Chondrocyte (in vitro differentiated cells): ENCODE results near the gene ASMTL. TPM values are rescaled to one million over a fixed set of nuclear protein-coding genes. Genes with fewer than 3 reads are reported as not detected.
A peak's percentile ranks its signal among the peaks of the same experiment; 100 is the strongest.
"Not testable (repeated sequence)": the region's sequence is repeated elsewhere in the genome, so short reads cannot be mapped to it uniquely, and the experiment has no call there.

Experiments used
- DNase-seq: peaks from one replicate; pipeline ENCODE4 v3.0.0; 2021; ENCODE audit warnings: mixed read lengths, low spot score
- H3K27ac Mint-ChIP-seq: one replicate; pipeline ENCODE4 v1.8.0; 2021; ENCODE audit warnings: mild to moderate bottlenecking, moderate library complexity, mixed read lengths; ENCODE audit not compliant: unreplicated experiment
- H3K27me3 Mint-ChIP-seq: 2 replicates; pipeline ENCODE4 v1.8.0; 2021; ENCODE audit warnings: low read depth, mixed read lengths
- H3K36me3 Mint-ChIP-seq: 2 replicates; pipeline ENCODE4 v1.8.0; 2021; ENCODE audit warnings: low read depth, mixed read lengths
- H3K4me1 Mint-ChIP-seq: 2 replicates; pipeline ENCODE4 v1.8.0; 2021; ENCODE audit warnings: low read depth, mild to moderate bottlenecking, mixed read lengths
- H3K4me3 Mint-ChIP-seq: one replicate; pipeline ENCODE4 v1.8.0; 2021; ENCODE audit warnings: mild to moderate bottlenecking, moderate library complexity, mixed read lengths; ENCODE audit not compliant: unreplicated experiment
- H3K9me3 Mint-ChIP-seq: 2 replicates; pipeline ENCODE4 v1.8.0; 2021; ENCODE audit warnings: low read depth, mixed read lengths
- CTCF ChIP-seq: fragments of 200-600 bp; sonication (generic); IDR thresholded peaks from 2 replicates; pipeline ENCODE4 v1.5.0; 2021; ENCODE audit warnings: antibody characterized with exemption, mild to moderate bottlenecking, moderate library complexity
- total RNA-seq: library from RNA; stranded (reverse); gene quantifications from 3 replicates; pipeline ENCODE4 v1.2.1, GENCODE V29; 2021

Gene ASMTL
- total RNA-seq, 1 donor from 2014 or later, result 19.6 TPM

- DNase-seq, result peak; percentile 49
- H3K4me1 Mint-ChIP-seq, result peaks cover 6% of the 10 kb centered on the region
- no peak for TF ChIP-seq CTCF
- H3K9me3 Mint-ChIP-seq, result peaks cover 14% of the 10 kb centered on the region
- no peak overlapping the region for H3K4me3 Mint-ChIP-seq
- H3K36me3 Mint-ChIP-seq, result peaks cover 15% of the 10 kb centered on the region
- peaks cover 2% of the 10 kb centered on the region for H3K27me3 Mint-ChIP-seq
- no peak overlapping the region for H3K27ac Mint-ChIP-seq
These were observed 1.5 kb downstream of the ASMTL start for GRCh38 chrX:1451251-1451660.

GRCh38 chrX:1450361-1451161 is 2.1 kb downstream of the ASMTL start:
- H3K4me3 Mint-ChIP-seq, result no peak overlapping the region
- H3K27ac Mint-ChIP-seq, result no peak overlapping the region
- H3K27me3 Mint-ChIP-seq, result peaks cover 2% of the 10 kb centered on the region
- peak; percentile 34 for DNase-seq
- no peak for TF ChIP-seq CTCF
- peaks cover 6% of the 10 kb centered on the region for H3K4me1 Mint-ChIP-seq
- peaks cover 18% of the 10 kb centered on the region for H3K36me3 Mint-ChIP-seq
- H3K9me3 Mint-ChIP-seq, result peaks cover 14% of the 10 kb centered on the region

GRCh38 chrX:1449823-1450149 is 2.9 kb downstream of the ASMTL start:
- Mint-ChIP-seq H3K27ac (no peak overlapping the region), H3K9me3 (peaks cover 16% of the 10 kb centered on the region), H3K4me1 (peaks cover 6% of the 10 kb centered on the region), H3K36me3 (peaks cover 19% of the 10 kb centered on the region), H3K27me3 (no peaks in the 10 kb centered on the region), H3K4me3 (no peak overlapping the region)
- TF ChIP-seq CTCF, result no peak
- DNase-seq, result no peak

GRCh38 chrX:1449036-1449822 is 3.5 kb downstream of the ASMTL start:
- peak; percentile 60 for DNase-seq
- H3K27ac Mint-ChIP-seq, result no peak overlapping the region
- no peak for TF ChIP-seq CTCF
- peaks cover 19% of the 10 kb centered on the region for H3K36me3 Mint-ChIP-seq
- no peak overlapping the region for H3K4me3 Mint-ChIP-seq
- peaks cover 19% of the 10 kb centered on the region for H3K9me3 Mint-ChIP-seq
- no peaks in the 10 kb centered on the region for H3K27me3 Mint-ChIP-seq
- H3K4me1 Mint-ChIP-seq, result peaks cover 6% of the 10 kb centered on the region

- Mint-ChIP-seq H3K36me3 (peaks cover 19% of the 10 kb centered on the region), H3K9me3 (peaks cover 19% of the 10 kb centered on the region)
- not testable (repeated sequence) for H3K4me3 Mint-ChIP-seq, DNase-seq, H3K27ac Mint-ChIP-seq, H3K4me1 Mint-ChIP-seq, H3K27me3 Mint-ChIP-seq
These were observed 4.1 kb downstream of the ASMTL start for GRCh38 chrX:1448573-1449001.

- H3K9me3 Mint-ChIP-seq, result peaks cover 19% of the 10 kb centered on the region
- H3K27me3 Mint-ChIP-seq, H3K4me1 Mint-ChIP-seq, H3K27ac Mint-ChIP-seq, H3K4me3 Mint-ChIP-seq: not testable (repeated sequence)
- peak; percentile 12 for DNase-seq
- H3K36me3 Mint-ChIP-seq, result peaks cover 19% of the 10 kb centered on the region
These were observed 4.6 kb downstream of the ASMTL start for GRCh38 chrX:1447969-1448572.

GRCh38 chrX:1446984-1447968 is 5.4 kb downstream of the ASMTL start:
- not testable (repeated sequence) for H3K27me3 Mint-ChIP-seq, H3K27ac Mint-ChIP-seq, H3K4me3 Mint-ChIP-seq, H3K4me1 Mint-ChIP-seq
- peak; percentile 12 for DNase-seq
- Mint-ChIP-seq H3K9me3 (peaks cover 21% of the 10 kb centered on the region), H3K36me3 (peaks cover 21% of the 10 kb centered on the region)
